H1 (cell line): ENCODE results near the gene SMYD3. TPM values are rescaled to one million over a fixed set of nuclear protein-coding genes. Genes with fewer than 3 reads are reported as not detected.

Experiments used
- CEBPB ChIP-seq: IDR thresholded peaks from 2 replicates; pipeline ENCODE4 v1.6.1; 2012; ENCODE audit warnings: low read depth, low read length
- CHD7 ChIP-seq: fragments of 300-600 bp; sonication (generic); IDR thresholded peaks from 2 replicates; pipeline ENCODE4 v1.7.1; 2012; ENCODE audit warnings: low read length, moderate library complexity, mild to moderate bottlenecking, inconsistent platforms; ENCODE audit not compliant: insufficient replicate concordance
- GABPA ChIP-seq: IDR thresholded peaks from 2 replicates; pipeline ENCODE4 v1.6.1; 2011; ENCODE audit warnings: mild to moderate bottlenecking, low read length, moderate library complexity, borderline replicate concordance; ENCODE audit not compliant: insufficient read depth
- JUND ChIP-seq: IDR thresholded peaks from 2 replicates; pipeline ENCODE4 v1.6.1; 2011; ENCODE audit warnings: mild to moderate bottlenecking, improper control_type of control experiment, low read length
- RBBP5 ChIP-seq: IDR thresholded peaks from 2 replicates; pipeline ENCODE4 v1.7.1; 2012; ENCODE audit warnings: low read depth, mild to moderate bottlenecking, inconsistent platforms, low read length, moderate library complexity, borderline replicate concordance
- SIRT6 ChIP-seq: IDR thresholded peaks from one replicate; pipeline ENCODE4 v1.7.1; 2012; ENCODE audit warnings: low read length, inconsistent platforms
- TAF1 ChIP-seq: IDR thresholded peaks from 2 replicates; pipeline ENCODE4 v1.6.1; 2011; ENCODE audit warnings: mild to moderate bottlenecking, low read depth, low read length
- TAF7 ChIP-seq: optimal IDR thresholded peaks from 2 replicates; pipeline ENCODE3; 2011; ENCODE audit warnings: low read depth, mild to moderate bottlenecking, inconsistent platforms, low read length, moderate library complexity, borderline replicate concordance
- polyA plus RNA-seq, 7 experiments: library from polyadenylated mRNA; depleted of rRNA in 3 of 7; stranded (reverse) in 5 of 7; unstranded in 2 of 7; fragments of >200 nt in 5 of 7; fragments of 200-250 nt in 2 of 7; gene quantifications; 1 replicate in 5 of 7; 2 replicates in 1 of 7; 4 replicates in 1 of 7; pipeline versions ENCODE4 v1.2.1 to v1.2.3, GENCODE V29; 2011 to 2013; ENCODE audit warnings: missing spikeins in 2 of 7, mixed read lengths in 2 of 7
- total RNA-seq: library from RNA; stranded (reverse); fragmentation: NEBNext Ultra II Directional; extraction: Animal tissue kit (Norgen Biotek cat#: 25700); gene quantifications from 2 replicates; pipeline ENCODE4 v1.2.1, GENCODE V29; 2021

The SMYD3 gene
- total and polyA plus RNA-seq, 2 of the 8 experiments (the other 6 are each of a cell fraction or from before 2014, with no cell fraction given): 17.3 to 25.4 TPM

GRCh38 chr1:246534114-246534513, 27.0 kb upstream of the SMYD3 start (continued):
- TF ChIP-seq CHD7 (no peak), GABPA (no peak), TAF7 (no peak), SIRT6 (no peak), RBBP5 (no peak), TAF1 (no peak), JUND (no peak), CEBPB (no peak)
